Activated CD8-positive, alpha-beta T cell treated with anti-CD3 and anti-CD28 coated beads for 36 hours (primary cell): ENCODE data around the gene FAF2. TPM values are rescaled to one million over a fixed set of nuclear protein-coding genes. Genes with fewer than 3 reads are reported as not detected.

ENCODE experiments used
- ATAC-seq: fragments of 200-7000 bp; cut with Tn5 transposase; one replicate; pipeline ENCODE4 v1.10.0; 2021; ENCODE audit warnings: mild to moderate bottlenecking, moderate library complexity
- CTCF ChIA-PET: fragments of 350-600 bp; sonication (Branson Sonifier 250); formaldehyde crosslinking; loops from one replicate; lab custom pipeline; 2021; ENCODE audit warnings: antibody characterized with exemption; lab: Charles Lee
- POLR2A ChIA-PET: fragments of 350-600 bp; sonication (Branson Sonifier 250); formaldehyde crosslinking; loops from one replicate; lab custom pipeline; 2021; ENCODE audit warnings: antibody characterized with exemption; lab: Charles Lee
- DNase-seq: peaks from one replicate; pipeline ENCODE4 v3.0.0-alpha.2; 2020
- H3K27ac Mint-ChIP-seq: one replicate; pipeline ENCODE4 v1.8.0; 2021; ENCODE audit warnings: mild to moderate bottlenecking, mixed read lengths
- H3K27me3 Mint-ChIP-seq: one replicate; pipeline ENCODE4 v1.8.0; 2021; ENCODE audit warnings: mixed read lengths
- H3K36me3 Mint-ChIP-seq: one replicate; pipeline ENCODE4 v1.8.0; 2021; ENCODE audit warnings: low read depth, mixed read lengths
- H3K4me1 Mint-ChIP-seq: one replicate; pipeline ENCODE4 v1.8.0; 2021; ENCODE audit warnings: low read depth, mixed read lengths
- H3K4me3 Mint-ChIP-seq: one replicate; pipeline ENCODE4 v1.8.0; 2021; ENCODE audit warnings: mild to moderate bottlenecking, moderate library complexity, mixed read lengths
- H3K9me3 Mint-ChIP-seq: one replicate; pipeline ENCODE4 v1.8.0; 2021; ENCODE audit warnings: mixed read lengths
- intact Hi-C: fragments of 100-400 bp; cut with micrococcal nuclease; formaldehyde crosslinking; loops from one replicate; pipeline ENCODE4 v1.10.0; 2022
- total RNA-seq, 2 experiments: library from RNA; stranded (reverse); gene quantifications; one replicate each; pipeline ENCODE4 v1.2.3, GENCODE V29; 2021
- TF ChIP-seq, protein P1 (sequence below): fragments of 200-600 bp; IDR thresholded peaks from one replicate; pipeline ENCODE4 v1.8.0; 2022; ENCODE audit warnings: antibody characterized with exemption, mild to moderate bottlenecking

The FAF2 gene
- total RNA-seq, 2 experiments from 2014 or later = 32.6 to 33.0 TPM

DNA sequence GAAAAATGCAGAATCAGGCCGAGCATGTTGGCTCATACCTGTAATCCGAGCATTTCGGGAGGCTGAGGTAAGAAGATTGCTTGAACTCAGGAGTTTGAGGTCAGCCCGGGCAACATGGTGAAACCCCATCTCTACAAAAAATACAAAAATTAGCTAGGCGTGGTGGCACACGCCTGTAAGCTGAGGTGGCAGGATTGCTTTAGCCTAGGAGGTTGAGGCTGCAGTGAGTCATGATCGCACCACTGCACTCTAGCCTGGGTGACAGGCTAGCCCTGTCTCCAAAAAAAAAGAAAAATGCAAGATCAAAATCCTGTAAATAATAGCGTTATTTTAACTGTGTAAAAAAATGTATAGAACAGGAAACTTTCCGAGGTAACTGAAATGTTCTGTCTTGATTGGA is 49.7 kb downstream of the FAF2 start:
- ChIA-PET CTCF (no interaction called here), POLR2A (no interaction called here)
- Mint-ChIP-seq H3K9me3 (no peaks in the 10 kb centered on the region), H3K4me1 (no peaks in the 10 kb centered on the region), H3K36me3 (peaks cover 44% of the 10 kb centered on the region), H3K4me3 (no peak overlapping the region), H3K27me3 (no peaks in the 10 kb centered on the region), H3K27ac (no peak overlapping the region)
- TF ChIP-seq, protein P1, sequence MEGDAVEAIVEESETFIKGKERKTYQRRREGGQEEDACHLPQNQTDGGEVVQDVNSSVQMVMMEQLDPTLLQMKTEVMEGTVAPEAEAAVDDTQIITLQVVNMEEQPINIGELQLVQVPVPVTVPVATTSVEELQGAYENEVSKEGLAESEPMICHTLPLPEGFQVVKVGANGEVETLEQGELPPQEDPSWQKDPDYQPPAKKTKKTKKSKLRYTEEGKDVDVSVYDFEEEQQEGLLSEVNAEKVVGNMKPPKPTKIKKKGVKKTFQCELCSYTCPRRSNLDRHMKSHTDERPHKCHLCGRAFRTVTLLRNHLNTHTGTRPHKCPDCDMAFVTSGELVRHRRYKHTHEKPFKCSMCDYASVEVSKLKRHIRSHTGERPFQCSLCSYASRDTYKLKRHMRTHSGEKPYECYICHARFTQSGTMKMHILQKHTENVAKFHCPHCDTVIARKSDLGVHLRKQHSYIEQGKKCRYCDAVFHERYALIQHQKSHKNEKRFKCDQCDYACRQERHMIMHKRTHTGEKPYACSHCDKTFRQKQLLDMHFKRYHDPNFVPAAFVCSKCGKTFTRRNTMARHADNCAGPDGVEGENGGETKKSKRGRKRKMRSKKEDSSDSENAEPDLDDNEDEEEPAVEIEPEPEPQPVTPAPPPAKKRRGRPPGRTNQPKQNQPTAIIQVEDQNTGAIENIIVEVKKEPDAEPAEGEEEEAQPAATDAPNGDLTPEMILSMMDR = no peak
- intact Hi-C loops = no loop called here
- ATAC-seq = no peak
- DNase-seq = no peak

DNA sequence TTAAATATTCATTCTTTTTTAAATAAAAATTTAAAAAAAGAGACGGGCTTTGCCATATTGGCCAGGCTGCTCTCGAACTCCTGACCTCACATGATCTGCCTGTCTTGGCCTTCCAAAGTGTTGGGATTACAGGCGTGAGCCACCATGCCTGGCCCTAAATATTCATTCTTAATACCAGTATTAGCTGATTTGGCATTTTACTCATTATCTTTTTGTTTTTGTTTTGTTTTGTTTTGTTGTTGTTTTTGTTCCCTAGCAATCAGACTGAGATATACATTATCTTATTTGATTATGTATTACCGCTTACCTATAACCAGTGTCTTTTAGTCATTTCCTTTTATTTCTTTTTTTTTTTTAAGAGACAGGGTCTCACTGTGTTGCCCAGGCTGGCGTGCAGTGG is 51.1 kb downstream of the FAF2 start:
- ChIA-PET POLR2A (no interaction called here), CTCF (no interaction called here)
- DNase-seq (no peak), ATAC-seq (no peak)
- intact Hi-C loops = no loop called here
- no peaks in the 10 kb centered on the region for H3K9me3 Mint-ChIP-seq
- H3K27ac Mint-ChIP-seq = no peak overlapping the region
- TF ChIP-seq, protein P1 = no peak
- H3K36me3 Mint-ChIP-seq = peaks cover 42% of the 10 kb centered on the region
- no peaks in the 10 kb centered on the region for H3K27me3 Mint-ChIP-seq
- no peaks in the 10 kb centered on the region for H3K4me1 Mint-ChIP-seq
- H3K4me3 Mint-ChIP-seq = no peak overlapping the region

DNA sequence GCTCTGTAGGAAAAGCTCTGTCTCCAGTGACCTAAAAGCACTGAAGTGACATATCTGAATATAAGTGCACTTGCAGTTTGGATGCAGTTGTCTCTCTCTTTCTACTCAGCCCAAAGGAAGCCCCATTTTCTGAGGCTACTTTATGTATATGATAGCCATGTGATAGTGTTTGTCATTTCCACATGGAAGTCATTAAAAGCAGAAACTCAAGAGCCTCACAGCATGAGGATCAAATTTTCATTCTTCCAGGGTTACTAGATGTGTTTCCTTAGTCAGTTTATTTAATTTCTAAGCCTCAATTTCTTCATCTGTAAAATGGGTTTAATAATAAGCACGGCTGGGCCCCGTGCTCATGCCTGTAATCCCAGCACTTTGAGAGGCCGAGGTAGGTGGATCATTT is 52.3 kb downstream of the FAF2 start:
- intact Hi-C loops = no loop called here
- Mint-ChIP-seq H3K27me3 (no peaks in the 10 kb centered on the region), H3K4me3 (no peak overlapping the region), H3K4me1 (no peaks in the 10 kb centered on the region), H3K9me3 (no peaks in the 10 kb centered on the region), H3K27ac (no peak overlapping the region), H3K36me3 (peaks cover 46% of the 10 kb centered on the region)
- no peak for DNase-seq
- ATAC-seq = no peak
- ChIA-PET POLR2A (no interaction called here), CTCF (no interaction called here)
- TF ChIP-seq, protein P1 = no peak

DNA sequence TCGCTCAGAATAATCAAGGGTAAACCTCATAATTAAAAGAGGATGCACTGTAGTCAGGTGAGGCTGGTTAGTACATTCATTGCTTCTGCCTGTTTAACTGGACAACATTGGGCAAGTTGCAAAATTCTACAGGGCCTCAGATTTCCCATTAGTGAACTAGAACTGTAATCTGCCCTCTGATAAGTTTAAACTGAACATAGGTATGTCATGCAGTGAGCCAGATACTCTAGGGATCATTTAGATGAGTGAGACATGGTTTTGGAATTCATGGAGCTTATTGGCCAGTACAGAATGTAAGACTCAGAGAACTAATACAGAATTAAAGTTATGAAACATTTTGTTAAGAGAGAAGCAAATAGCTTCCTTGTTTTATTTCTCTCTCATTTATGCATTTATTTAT is 53.1 kb downstream of the FAF2 start:
- peaks cover 45% of the 10 kb centered on the region for H3K36me3 Mint-ChIP-seq
- ChIA-PET CTCF (interaction anchor here (1.3 kb wide), 1 partner anchor 13 kb away, joined by 3 read pairs; no protein-coding TSS in a partner anchor), POLR2A (interaction anchor here (1.3 kb wide), 1 partner anchor 36 kb away, joined by 3 read pairs; the partner anchor contains the start of gene RNF44)
- TF ChIP-seq, protein P1 = no peak
- H3K27me3 Mint-ChIP-seq = no peaks in the 10 kb centered on the region
- intact Hi-C loops = no loop called here
- ATAC-seq (no peak), DNase-seq (no peak)
- H3K4me3 Mint-ChIP-seq = no peak overlapping the region
- no peaks in the 10 kb centered on the region for H3K4me1 Mint-ChIP-seq
- no peaks in the 10 kb centered on the region for H3K9me3 Mint-ChIP-seq
- H3K27ac Mint-ChIP-seq = no peak overlapping the region

DNA sequence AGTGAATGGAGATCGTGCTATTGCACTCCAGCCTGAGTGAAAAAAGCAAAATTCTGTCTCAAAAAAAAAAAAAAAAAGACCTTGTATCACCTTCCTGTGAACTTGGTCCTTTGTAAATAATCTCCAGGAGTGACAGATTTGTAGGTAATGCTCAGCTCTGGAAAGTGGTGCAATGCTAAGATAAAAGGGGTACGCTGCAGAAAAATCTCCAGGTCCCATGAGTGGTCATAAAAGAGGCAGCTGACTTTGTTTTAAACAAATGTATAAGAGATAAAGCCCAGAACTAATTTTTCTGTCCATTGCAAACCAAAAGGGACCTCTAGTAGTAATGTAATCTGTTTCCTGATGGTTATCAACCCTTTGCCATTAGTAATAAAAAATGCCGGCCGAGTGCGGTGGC is 55.3 kb downstream of the FAF2 start:
- Mint-ChIP-seq H3K9me3 (no peaks in the 10 kb centered on the region), H3K4me1 (no peaks in the 10 kb centered on the region), H3K27ac (peak overlapping the region; percentile 34), H3K36me3 (peaks cover 37% of the 10 kb centered on the region), H3K4me3 (no peak overlapping the region), H3K27me3 (no peaks in the 10 kb centered on the region)
- TF ChIP-seq, protein P1 = no peak
- DNase-seq (no peak), ATAC-seq (no peak)
- ChIA-PET POLR2A (interaction anchor here (1.9 kb wide), 1 partner anchor 51 kb away, joined by 4 read pairs; no protein-coding TSS in a partner anchor), CTCF (no interaction called here)
- intact Hi-C loops = no loop called here
